ENCODE data around the gene RTL10. TPM values are rescaled to one million over a fixed set of nuclear protein-coding genes. Genes with fewer than 3 reads are reported as not detected.

Gene RTL10
- total RNA-seq, 1 donor from 2014 or later: 13.0 TPM

DNA sequence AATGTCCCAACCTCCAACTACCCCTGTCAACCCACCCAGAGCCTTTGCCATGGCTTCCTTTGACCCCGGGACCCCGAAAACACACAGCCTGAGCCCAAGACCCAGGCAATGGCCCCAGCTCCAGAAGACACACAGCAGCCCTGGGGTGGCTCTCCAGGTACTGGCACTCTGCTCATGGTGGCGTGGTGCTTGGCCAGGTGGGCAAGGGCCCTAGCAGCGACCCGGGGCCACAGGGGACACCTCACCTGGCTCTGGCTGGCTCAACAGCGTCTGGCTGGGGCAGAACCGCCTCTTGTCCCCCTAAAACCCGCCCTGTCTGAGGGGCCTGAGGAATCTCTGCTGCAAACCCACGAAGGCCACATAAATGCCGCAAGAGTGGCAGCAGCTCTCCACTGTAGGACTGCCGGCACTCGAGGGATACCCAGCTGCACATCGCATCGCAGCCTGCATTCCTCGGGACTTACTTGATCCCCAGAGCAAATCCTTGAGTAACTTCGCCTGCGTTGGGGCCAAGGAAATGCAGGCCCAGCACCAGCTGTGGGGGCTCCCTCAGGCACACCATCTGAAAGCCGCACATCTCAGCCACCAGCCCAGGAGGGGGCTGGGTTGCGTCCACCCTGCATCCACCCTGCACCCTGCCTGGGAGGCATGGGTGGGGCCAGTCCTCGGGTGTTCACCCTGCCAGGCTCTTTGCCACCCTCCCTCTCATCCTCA is 23.1 kb upstream of the RTL10 start:
- DNase-seq (ENCODE audit: low spot score in 2 of 2) (no peak), FAIRE-seq (no peak)

DNA sequence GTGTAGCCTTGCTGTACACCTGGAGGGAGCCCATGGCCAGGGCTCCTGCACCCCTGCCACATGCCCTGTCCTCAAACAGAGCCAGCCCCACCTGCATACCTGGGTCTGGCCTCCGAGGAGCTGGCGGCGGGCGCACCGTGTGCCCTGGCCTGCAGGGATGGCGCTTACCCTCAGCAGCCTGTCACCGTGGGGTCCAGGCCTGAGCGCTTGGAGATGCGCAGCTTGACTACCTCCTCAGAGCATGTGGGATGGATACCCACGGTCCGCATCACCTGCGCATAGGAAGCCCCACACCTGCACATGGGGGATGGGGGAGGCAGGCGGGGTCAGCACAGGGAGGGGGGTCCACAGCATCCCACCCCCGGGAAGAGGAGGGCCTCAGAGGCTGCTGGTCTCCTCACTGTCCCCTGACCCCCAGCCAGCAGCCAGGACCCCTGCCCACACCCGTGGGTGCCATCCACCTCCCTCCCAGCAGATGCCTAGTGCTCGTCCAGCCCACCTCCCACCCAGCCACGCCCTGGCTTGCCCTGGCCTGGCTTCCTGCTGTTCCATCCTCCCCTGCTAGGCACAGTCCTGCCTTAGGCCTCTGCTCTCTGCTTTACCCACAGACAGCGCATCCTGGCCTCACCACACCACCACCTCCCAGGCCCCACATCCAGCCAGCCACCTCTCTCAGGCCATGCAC is 22.4 kb upstream of the RTL10 start:
- no peak for FAIRE-seq
- DNase-seq (ENCODE audit: low spot score in 2 of 2): peak in 1 of 2 donors; percentile 16

DNA sequence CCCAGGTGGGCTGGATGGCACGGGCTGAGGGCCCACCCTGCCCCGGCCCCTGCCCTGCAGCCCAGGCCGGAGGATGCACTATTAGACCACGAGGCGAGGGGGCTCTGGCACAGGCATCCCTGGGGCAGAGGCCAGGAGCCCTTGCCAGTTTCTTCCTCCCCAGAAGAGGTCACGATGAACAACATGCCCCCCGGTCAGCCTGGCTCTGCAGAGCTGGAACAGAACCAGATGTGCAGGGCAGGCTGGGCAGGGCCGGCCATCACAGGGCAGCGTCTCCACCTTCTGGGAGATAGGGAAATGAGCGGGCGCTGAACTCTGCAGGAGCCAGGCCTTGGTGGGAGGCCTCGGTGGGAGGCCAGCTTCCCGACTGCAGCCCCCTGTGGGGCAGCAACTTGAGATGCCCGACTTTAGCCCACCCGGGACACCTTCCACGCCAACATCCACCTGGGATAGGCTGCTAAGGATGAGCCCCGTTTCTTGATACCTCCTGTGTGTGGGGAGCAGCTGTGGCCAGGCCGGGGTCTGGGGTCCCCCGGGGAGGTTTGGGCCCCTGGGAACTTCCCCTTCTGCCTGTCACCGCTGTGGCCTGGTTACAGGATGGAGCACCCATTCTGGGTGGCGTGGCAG is 21.8 kb upstream of the RTL10 start:
- FAIRE-seq (no peak), DNase-seq (ENCODE audit: low spot score in 2 of 2) (peak in 1 of 2 donors; percentile 12)

DNA sequence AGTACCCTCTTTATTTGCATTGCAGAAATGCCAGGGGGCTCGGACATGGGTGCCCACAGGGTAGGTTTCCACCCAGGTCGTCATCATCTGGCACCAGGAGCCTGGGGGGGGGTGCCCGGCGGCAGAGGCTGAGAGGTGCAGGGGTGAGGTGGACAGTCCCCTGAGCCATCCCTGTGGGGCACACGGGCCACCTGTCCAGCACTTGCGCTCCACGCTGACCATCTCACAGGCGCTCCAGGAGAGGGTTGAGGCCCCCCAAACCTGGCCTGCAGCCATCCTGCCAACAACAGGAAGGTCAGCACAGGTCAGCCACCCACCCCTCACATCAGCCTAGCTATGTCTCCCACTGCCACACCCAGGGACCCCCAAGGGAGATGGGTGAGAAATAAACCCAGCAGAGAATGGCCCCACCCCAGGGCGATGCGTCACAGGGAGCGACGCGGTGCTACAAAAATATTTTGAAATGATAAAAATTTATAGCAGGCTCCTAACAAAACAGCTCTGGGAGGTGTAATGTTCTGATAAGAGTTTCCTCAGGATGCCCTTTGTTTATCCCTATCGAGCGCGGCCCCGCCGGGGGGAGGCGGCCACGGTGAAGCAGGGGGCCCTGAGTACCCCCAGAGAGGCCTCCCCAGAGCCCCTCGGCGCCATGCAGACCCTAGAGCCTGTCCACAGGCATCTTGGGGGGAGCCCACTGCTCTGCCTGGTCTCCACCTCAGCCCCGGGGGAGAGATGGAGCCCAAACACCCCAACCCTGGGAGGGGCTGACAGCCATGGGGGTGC is 21.0 kb upstream of the RTL10 start:
- FAIRE-seq (no peak), DNase-seq (ENCODE audit: low spot score in 2 of 2) (peak in 1 of 2 donors; percentile 4)

DNA sequence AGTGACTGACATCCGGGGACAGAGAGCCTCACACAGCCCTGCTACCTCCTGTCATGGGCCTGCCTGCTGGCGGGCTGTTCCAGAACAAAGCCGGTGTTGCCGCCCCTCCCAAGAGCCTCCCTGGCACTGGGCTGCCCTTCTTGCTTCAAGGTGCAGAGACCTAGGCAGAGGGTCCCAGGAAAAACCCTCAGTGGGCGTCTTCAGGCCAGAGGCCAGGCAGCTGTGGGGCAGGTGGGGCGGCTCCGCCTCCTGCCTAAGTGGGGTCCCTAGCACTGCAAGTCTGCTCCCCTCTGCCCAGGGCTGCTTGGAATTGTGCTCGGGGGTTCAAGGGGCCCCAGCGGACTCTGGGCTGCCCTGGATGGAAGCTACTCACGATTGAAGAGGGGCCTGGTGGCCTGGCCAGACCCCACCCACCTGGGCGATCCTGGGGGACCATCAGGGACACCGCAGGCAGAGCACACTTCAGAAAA is 20.4 kb upstream of the RTL10 start:
- DNase-seq (ENCODE audit: low spot score in 2 of 2) (no peak), FAIRE-seq (no peak)

GRCh38 chr22:19874307-19875060 is 19.8 kb upstream of the RTL10 start:
- DNase-seq (ENCODE audit: low spot score in 2 of 2) (peak in 1 of 2 donors; percentile 39), FAIRE-seq (no peak)

DNA sequence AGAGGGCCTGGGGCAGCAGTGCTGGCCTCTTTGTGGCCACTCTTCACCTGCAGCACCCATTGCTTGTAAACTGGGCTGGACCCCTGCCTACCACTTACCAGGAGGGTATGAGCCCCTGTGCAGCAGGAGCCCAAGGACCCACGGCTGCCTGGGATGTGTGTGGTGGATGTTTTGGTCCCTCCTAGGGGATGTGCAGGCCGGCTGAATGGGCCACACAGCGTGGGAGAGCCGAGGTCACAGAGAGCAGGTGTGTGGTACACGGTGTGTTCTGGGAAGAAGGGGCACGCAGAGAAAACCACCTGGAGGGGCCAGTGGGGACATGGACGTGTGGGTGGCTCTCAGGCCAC is 19.3 kb upstream of the RTL10 start:
- FAIRE-seq (no peak), DNase-seq (ENCODE audit: low spot score in 2 of 2) (no peak)

DNA sequence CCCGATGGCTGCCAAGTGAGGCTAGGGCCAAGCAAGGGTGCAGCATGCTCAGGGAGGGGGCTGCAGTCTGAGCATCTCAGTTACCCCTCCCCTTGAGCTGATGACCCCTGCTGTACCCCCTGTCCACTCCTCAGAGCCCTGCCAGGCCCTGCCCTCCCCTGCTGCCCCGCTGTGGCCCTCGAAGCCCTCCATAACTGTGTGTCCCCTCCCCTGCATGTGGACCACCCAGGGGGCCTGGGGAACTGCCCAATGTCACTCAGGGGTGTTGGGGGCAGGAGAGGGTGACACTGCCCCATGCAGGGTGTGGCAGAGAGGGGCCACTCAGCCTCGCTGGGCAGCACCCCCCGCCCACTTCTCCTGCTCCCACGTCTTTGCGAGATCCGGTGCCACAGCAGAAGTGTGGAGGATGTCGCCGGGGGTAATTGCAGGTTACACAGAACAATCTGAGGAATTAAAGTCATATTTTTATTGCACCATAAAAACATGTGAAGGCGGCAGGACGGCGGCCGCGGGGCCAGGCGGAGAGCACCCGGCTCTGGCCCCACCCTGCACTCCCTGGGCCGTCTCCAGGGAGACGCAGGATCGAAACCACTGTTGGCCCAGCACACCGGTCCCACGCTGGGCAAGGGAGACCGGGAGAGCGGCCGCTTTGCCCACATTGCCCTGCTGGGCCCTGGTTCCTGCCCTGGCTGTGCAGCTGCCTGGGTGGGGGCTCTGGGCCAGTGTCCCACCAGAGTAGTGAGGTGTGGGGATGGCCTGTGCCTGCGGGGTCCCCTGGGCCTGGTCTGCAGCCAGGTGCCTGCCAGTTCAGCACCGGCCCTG is 18.7 kb upstream of the RTL10 start:
- FAIRE-seq: no peak
- DNase-seq (ENCODE audit: low spot score in 2 of 2): no peak

- DNase-seq (ENCODE audit: low spot score in 2 of 2): no peak
- no peak for FAIRE-seq
Observed at GRCh38 chr22:19872779-19873137, 18.1 kb upstream of the RTL10 start.

DNA sequence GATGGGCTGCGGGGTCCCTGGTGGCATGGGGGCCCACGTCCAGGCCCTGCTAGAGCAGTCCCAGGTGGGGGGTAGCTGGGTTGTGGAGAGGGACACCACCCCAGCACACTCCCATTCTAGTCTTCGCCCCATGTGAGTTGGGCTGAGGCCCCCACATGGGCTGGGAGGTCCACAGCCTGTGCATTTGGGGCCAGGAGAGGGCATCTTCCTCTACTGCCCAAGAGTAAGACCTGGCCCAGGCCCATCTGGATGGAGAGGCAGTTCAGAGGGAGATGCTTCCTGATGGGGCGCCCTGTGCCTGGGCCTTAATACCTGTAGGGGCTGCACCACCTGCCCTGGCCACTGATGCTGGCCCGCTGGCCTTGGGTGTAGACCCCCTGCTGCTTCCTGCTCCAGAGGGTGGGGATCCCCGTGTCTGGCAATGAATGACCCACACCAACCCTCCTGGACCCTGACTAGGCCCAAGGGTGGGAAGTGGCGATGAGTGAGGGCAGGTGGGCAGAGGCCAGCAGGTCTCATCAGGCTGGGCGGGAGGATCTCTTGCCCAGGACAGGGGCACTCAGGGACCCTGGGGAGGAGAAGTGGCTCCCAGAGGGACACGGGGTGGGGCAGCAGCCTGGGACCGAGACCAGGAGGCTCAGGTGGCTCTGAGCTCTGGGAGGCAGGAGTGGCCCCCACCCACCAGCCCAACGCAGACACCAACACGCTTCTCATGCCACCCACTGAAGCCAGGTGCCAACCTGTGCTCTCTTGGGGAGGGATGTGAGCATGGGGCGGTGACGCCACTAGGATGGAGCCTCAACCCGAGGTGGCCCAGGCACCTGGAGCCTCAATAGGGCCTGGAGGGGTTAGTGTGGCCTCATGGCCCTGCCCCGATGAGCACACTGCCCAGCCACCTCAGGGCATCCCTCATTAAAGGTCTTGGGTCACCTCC is 17.4 kb upstream of the RTL10 start:
- DNase-seq (ENCODE audit: low spot score in 2 of 2): no peak
- FAIRE-seq: no peak

DNA sequence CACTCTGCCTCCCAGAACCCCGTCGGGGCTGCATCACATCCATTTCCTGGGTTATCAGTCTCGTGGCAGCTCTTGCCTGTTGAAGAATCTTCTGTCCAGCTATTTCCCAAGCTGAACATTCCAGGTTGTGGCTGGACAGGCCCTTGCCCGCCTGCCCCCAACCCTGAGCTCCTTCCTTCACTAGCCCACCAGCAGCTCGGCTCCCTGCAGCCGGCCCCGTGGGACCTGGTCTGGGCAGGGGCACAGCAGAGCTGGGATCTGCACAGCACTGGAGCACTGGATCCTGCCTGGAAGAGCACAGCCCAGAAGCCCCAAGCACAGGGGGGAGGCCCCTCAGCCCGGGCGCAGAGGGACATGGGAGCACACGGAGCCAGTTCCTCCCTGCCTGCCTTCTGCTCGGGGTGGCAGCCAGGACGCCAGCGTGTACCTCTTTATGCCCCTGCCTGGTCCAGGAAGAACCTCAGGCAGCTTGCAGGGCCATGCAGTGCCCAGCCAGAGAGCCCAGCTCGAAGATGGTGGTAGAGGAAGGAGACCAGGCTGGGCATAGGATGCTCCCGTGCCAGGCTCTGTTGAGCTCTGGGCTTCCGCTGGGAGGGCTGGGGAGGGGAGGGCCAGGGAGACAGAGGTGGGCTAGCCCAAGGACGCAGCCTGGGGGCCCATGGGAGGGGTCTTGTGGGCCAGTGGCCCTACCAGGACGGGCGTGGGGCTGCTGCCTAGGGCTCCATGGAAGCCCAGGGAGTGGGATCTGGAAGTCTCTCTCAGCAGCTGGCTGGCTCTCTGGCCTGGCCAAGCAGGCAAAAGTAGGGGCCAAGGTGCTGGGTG is 16.6 kb upstream of the RTL10 start:
- DNase-seq (ENCODE audit: low spot score in 2 of 2) (no peak), FAIRE-seq (no peak)

GRCh38 chr22:19870153-19871022 is 15.7 kb upstream of the RTL10 start:
- FAIRE-seq (no peak), DNase-seq (ENCODE audit: low spot score in 2 of 2) (no peak)

DNA sequence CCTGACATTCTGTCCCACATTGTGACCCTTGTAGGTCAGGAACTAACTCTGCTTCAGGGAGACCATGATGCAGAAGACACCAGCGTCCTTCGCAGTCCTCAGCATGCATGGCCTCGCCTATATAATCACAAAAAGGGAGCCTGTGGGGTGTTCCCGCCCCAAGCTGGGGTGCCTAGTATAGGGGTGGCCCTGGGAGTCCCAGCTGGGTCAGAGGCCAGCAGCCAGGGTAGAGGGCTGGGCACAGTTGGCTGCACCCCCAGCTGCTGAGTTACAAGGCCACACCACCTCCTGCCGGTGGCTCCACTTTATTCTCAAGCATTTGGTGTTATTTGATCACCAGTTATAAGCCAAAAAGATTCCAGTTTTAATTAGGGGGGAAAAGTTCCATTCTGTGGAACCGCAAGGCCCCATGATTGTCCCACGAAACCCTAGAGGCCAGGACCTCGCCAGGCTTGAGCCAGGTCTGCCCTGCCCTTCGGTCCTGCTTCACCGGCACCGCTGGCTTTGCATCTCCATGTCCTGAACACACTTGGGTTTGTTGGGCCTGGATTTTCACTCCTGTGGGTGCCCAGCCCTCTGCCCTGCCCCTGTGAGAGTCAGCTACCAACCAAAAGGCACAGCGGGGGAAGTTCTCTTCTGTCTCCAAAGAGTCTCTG is 15.0 kb upstream of the RTL10 start:
- DNase-seq (ENCODE audit: low spot score in 2 of 2) (no peak), FAIRE-seq (no peak)

GRCh38 chr22:19868773-19869471 is 14.2 kb upstream of the RTL10 start:
- DNase-seq (ENCODE audit: low spot score in 2 of 2) (no peak), FAIRE-seq (no peak)

- FAIRE-seq (no peak), DNase-seq (ENCODE audit: low spot score in 2 of 2) (no peak)
Observed at GRCh38 chr22:19868333-19868732, 13.7 kb upstream of the RTL10 start.

All from frontal cortex (tissue), 4 donors.